Effector CD8-positive, alpha-beta T cell (primary cell): Measurements from ENCODE around the gene CCL5.

Experiments used
- DNase-seq: peaks from one replicate; lab custom pipeline; 2025; lab: John Stamatoyannopoulos, UW
- total RNA-seq, 4 experiments: gene quantifications; one replicate each; lab custom pipeline; 2026; lab: John Stamatoyannopoulos, UW

CCL5 gene
- total RNA-seq, result 317 to 2,539 (median 2,338) reads per million in 4 experiments

DNA sequence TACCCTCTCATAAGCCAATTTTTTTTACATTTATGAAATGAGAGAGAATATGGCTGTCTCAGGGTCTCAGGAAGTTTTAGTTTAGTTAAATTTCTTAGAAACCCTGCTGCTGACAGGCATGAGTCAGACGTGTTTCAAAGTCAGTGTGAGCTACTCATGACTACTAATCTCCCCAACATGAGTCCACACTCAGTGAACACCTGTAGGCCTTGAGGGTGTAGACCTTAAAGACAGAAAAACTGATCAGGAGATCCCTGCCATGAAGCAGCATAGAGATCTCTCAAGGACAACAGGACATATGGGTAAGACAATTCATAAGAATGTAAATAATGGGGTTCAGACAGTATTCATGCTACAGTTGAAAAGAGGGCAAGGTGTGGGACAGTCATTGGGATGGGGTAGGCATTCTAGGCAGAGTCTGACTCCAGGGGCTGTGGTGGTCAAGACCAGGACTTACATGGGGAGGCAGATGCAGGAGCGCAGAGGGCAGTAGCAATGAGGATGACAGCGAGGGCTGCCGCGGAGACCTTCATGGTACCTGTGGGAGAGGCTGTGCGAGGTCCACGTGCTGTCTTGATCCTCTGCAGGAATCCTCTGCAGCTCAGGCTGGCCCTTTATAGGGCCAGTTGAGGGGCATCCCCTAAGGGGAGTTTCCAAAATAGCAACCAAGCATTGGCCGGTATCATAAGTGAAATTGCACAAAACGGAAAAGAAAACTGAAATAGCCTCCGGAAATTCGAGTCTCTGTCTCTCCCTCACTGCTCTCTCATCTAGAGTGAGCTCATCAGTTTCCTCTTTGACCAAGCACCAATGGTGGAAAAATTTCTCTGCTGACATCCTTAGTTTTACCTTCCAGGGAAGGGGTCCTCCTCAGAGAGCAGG lies at the start of gene CCL5:
Gene CCL5, minus strand, starts transcription at position 588 of the 882 bp plus-strand sequence.
- peak; percentile 9 for DNase-seq

DNA sequence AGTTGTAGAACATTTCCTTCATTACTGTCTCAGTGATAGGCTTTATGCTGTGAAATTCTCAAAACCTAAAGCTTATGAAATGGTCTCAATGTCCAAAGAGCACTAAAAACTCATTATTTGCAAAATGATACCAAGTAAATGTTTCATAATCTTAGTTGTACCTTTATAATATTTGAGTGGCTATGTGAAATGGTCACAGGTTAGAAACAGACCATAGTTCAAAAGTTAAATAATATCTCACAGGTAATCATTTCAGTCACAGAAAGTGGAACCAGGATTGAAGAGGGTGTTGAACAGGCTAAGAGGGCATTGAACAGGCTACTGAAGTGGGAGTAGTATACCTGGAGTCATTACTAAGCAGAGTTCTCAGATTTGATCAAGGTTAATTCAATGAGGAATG lies 47.6 kb upstream of the CCL5 start:
- no peak for DNase-seq

DNA sequence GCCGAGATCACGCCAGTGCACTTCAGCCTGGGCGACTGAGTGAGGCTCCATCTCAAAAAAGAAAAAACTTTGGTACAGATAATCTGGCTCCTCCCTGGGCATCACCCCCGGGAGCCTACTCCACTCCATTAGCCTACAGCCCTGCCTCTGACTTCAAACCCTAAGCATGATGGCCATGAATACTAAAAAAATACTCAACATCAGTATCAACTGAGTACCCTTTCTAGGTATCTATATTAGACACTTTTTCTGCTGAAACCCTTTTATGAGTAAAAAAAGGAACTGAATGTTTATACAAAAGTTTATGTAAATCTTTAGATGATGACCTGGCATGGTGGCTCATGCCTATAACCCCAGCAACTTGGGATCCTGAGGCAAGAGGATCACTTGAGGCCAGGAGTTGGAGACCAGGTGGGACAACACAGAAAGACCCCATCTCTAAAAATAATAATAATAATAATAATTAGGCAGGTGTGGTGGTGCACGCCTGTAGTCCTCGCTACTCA lies 43.5 kb upstream of the CCL5 start:
- no peak for DNase-seq

DNA sequence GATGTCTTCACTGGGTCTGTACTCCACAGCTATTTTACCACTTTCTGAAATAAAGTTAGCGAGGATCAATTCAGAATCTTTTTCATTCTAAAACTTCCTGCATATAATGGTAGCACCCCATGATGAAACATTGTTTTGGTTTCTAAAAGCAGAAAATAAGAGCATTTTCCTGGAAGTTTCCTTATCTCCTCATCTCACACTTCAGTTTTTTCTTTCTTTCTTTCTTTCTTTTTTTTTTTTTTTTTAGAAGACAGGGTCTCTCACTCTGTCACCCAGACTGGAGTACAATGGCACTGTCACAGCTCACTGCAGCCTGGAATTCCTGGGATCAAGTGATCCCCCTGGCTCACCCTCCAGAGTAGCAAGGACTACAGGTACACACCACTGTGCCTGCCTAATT lies 40.1 kb upstream of the CCL5 start:
- DNase-seq, result no peak

DNA sequence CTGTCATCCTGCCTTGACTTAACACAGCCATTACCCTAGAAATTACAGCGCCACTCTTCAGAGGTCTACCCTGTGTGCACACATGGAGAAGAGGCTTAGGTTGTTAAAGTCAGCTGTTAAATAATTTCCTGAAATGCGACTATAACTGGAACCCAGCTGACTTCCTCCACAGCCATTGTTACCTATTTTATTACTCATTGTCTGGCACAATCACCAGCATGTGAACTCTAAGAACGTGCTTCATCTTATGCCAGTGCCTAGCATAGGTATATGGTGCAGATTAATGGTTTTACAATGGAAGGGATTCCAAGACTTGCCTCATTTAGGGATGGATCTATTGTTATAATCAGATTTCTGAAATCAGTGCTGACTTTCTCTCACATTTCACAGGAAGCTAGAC lies 38.5 kb upstream of the CCL5 start:
- no peak for DNase-seq

DNA sequence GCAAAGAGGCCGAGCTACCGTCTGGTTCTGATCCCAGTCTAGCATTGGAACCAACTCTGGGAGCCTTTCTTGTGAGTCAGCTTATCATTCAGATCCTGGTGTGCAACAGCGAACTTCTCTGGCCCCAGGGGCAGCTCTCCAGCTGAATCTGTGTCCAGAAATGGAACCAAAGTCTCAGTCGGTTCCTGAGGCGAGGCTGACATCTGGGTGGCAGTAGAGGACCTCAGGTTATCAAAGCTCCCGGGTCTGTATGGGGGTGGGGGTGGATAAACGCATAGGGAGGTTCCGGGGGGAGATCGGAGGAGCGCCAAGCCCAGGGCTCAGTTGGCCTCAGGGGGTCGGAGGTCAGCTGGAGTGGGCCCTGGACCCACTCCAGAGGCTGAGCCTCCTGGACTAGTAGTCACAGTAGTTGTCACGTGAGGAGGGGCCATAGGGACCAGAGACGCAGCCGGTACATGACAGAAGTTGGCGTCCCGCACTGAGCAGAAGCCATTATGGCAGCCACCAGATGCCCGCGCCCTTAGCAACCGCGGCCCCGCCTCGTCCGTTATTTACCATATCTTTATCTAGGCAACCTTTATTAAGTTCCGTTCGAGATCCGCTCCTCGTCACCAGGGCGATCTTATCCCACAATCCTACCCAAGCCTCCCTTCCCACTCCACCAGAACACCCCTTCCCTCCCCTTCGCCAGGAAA lies 37.5 kb upstream of the CCL5 start:
- DNase-seq, result no peak

DNA sequence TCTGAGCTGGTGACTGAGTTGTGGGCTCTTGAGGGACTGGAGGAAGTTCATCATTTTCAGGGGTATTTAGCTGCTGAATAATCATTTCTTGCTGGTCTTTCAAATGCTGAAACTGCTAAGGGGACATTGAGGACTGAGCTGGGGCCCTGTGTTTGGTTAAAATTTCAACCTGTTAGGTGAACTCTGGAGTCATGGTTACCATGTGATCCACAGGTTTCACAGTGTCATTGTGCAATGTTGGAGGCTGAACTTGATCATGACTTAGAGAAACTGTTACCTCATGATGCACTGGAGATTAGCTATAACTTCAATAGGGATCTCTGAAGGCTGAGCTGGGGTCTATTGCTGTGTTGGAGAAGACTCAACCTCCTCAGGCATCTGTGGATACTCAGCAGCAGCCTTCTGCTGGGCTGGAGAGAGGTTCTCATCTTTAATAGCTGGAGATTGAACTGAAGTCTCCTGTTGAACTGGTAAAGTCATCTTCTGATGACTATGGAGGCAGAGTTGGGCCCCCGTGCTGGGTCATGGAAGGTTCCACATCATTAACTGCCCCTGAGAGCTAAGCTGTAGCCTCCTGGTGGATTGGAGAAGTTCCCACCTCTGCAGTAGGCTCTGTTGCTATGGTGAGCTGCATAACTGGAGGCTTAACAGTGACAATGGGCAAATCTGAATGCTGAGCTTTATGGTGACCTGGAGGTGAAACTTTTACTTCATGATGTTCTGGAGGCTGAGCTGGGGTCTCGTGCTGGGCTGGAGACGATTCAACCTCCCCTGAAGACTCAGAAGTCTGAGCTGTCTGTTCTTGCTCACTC lies 35.2 kb upstream of the CCL5 start:
- DNase-seq, result no peak

DNA sequence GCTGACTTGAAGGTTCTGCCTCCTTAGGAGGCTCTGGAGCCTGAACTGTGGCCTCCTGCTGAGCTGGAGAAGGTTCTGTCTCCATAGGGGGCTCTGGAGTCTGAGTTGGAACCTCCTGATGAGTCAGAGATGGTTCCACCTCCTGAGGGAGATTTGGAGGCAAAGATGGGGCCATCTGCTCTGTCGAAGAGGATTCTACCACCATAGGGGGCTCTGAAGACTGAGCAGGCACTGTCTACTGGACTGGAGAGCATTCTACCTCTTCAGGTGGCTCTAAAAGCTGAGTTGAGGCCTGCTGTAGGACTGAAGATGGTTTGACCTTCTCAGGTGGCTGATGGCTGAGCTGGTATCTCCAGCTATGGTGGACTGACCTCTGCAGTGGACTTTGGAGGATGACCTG lies 34.2 kb upstream of the CCL5 start:
- no peak for DNase-seq

DNA sequence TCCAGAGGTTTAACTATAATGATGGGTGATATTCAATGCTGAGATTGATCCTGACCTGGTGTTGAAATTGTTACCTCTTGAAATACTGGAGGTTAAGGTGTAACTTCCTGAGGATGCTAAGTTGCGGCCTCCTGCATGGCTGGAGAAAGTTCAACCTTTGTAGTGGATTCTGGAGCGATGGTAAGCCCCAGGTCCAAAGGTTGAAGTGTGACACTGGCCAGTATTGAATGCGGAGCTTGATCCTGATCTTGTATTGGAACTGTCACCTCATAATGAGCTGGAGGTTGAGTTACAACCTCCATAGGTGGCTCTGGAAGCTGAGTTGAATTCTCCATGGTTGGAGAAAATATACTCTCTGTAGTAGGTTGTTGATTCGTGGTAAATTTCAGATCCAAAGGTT lies 33.4 kb upstream of the CCL5 start:
- no peak for DNase-seq

DNA sequence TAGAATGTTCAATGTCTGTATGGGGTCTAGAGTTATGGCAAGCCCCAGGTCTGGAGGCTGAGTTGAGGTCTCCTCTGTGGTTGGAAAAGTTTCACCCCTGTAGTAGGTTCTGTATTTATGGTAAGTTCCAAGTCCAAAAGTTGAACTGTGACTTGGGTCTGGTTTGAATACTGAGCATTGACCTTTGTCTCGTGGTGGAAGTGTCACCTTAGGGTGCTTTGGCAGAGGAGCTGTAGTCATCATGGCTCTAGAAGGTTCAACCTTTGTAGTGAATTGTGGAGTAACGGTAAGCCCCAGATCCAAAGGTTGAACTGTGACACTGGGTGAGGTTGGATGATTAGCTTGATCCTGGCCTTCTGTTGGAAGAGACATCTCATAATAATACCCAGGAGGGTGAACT lies 32.8 kb upstream of the CCL5 start:
- no peak for DNase-seq

DNA sequence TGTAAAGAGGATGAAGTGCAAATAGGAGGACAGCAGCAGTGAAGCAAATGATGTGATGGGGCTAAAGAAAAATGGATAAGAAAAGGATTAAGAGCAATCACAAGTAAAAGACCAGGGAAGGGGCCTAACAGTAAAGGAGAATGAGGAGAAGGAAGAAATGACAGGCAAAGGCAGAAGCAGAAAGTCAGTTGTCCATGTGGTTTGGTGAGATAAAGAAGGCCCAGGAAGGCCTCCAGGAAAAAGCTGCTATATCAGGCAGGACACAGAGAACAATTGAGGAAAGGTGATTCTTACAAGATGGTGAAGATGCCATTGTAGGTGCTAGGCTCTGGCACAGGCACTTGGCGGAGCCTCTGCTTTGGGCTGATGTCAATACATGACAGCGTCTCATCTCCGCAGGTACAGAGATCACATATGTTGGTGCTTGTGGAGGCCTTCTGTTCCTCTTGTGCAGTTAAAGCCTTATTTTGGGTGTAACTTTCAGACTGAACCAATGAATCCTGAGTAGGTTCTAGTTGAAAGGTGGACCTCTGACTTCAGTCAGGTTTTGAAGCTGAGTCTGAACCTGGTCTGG lies 32.3 kb upstream of the CCL5 start:
- DNase-seq, result no peak

DNA sequence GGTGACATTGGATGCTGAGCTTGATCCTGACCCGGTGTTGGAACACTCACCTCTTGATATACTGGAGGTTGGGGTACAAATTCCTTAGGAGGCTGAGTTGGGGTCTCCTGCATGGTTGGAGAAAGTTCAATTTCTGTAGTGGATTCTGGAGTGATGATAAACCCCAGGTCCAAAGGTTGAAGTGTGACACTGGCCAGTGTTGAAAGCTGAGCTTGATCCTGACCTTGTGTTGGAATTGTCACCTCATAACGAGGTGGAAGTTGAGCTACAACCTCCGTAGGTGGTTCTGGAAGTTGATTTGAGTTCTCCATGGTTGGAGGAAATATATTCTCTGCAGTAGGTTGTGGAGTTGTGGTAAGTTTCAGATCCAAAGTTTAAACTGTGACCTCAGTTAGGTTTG lies 29.2 kb upstream of the CCL5 start:
- no peak for DNase-seq

DNA sequence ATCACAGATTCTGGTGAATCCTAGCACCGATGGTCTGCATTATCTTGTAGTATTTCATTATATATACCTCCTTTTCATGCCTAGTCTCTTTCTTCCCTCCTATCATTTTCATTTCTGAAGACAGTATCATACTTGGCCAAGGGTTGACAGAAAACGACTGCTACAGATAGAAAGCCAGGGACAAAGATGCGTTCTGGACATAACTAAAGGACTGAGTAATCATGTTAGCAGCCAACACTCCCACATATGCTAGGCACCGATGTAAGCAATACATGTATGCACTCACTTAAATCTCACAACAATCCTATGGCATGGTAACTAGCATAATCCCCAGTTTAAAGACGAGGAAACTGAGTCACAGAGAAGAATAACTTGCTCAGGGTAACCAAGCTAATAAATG lies 27.5 kb upstream of the CCL5 start:
- no peak for DNase-seq

DNA sequence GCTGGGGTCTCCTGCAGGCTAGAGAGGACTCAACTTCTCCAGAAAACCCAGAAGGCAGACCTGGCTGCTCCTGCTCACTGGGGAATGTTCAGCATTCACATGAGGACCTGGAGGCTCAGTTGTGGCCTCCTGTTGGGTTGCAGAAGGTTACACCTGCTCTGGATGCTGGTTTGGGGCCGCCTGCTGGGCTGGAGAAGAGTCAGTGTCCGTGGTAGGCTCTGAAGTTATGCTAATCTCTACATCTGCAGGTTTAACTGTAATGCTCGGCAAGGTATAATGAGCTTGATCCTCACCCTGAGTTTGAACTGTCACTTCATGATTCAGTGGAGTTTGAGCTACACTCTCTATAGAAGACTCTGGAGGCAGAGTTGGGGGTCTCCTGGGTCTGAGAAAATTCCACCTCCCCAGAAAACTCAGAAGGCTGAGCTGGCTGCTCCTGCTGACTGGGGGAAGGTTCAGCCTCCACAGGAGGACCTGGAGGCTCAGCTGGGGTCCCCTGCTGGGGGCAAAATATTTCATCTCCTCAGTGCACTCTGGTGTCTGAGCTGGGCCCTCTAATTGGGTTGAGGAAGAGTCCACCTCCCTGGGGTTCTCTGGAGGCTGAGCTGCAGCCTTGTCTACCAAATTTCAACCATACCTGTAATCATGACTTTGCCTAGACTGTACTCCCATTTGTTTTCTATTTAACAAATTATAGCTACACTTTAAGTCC lies 26.9 kb upstream of the CCL5 start:
- no peak for DNase-seq

DNA sequence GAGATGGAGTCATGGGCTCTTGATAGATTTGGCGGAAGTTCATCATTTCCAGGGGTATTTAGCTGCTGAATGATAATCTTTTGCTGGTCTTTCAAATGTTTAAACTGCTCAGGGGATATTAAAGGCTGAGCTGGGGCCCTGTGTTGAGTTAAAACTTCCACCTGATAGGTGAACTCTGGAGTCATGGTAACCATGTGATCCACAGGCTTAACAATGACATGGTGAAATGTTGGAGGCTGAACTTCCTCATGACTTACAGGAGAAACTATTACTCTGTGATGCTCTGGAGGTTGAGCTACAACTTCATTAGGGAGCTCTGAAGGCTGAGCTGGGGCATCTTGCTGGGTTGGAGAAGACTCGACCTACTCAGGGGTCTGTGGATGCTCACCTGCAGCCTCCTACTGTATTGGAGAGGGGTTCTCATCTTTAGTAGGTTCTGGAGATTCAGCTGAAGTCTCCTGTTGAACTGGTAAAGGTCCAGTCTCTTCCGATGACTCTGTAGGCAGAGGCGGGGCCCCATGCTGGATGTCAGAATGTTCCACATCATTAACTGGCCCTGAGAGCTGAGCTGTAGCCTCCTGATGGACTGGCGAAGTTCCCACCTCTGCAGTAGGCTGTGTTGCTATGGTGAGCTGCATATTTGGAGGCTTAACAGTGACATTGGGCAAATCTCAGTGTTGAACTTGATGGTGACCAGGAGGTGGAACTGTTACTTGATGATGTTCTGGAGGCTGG lies 26.2 kb upstream of the CCL5 start:
- no peak for DNase-seq

DNA sequence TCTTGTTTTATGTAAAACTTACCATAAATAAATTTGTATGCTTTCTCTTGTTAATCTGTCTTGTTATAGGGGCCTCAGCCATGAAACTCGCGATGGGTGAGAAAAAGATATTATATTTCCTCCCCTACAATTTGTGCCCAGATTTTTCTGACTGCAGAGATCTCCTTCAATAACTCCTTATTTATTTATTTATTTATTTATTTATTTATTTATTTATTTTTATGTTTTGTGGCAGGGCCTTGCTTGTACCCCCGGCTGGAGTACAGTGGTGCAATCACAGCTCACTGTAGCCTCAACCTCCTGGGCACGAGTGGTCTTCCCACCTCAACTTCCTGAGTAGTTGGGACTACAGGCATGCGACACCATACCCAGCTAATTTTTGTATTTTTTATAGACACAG lies 23.3 kb upstream of the CCL5 start:
- no peak for DNase-seq

DNA sequence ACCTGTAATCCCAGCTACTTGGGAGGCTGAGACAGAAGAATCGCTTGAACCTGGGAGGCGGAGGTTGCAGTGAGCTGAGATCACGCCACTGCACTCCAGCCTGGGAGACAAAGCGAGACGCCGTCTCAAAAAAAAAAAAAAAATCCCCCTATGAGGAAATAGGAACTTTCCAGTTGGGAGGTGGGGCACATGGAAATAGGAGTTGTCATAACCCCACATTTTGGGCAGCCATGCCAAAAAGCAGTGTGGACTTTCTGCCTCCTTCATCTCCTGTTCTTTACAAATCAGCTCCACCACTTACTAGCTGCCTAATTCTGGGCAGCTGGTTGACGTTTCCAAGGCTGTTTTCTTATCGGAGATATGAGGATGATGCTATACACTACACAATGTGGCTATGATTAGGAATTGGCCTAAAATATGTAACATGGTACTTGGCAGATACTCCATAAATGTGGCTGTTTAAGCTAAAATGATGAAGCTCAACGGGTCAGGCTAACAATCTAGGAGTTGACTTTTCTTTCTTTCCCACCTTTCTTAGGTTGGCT lies 21.5 kb upstream of the CCL5 start:
- DNase-seq, result no peak

DNA sequence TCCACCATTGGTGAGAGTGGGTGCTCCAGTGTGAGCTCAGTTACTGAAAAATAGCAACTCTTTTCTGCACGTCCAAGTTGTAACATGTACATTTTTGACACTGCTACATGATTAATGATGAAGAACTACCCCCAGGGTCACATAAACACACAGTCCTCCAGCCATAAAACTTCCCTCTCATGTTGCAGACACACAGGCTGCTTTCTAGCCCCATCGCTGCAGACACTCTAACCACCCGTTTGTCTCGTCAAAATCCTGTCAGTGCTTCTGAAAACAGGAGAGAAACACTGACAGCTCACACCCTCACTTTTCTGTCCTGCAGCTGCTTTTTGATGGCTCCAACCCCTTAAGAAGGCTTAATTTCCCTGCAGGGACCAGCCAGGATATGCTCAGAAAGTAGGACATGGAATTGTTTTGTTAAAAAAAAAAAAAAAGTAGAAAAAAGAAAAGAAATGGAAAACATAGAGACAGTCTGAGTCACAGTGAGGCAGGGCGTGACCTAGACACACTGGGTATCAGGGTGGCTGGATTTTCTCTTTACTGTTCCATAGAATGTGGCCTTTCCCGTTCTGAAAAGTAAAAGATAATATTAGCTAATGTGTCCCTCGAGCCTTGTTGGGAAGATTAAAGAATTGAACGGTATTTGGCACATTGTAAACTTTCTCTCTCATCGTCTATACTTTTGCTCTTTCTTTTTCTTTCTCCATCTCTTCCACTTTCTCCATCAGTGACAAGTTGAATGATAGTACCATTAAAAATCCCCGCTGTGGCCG lies 20.7 kb upstream of the CCL5 start:
- DNase-seq, result no peak

DNA sequence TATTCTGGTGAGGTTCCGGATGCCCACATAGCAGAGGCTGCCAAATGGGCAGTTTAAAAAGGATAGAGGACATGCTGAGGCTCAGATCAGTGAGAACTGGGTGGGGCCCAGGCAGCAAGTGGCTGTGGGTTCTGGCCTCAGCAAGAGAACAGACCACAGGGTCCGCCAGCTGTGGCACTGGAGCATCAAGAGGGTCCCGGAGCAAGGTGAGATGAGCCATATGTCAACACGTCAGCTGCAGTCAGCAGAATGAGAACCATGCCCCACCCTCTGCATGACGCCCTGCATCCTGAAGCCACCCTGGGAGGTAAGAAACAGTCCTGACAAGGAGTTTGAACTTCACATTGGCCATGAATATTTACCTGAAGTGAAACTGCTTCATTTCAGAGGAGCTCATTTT lies 20.1 kb upstream of the CCL5 start:
- DNase-seq, result no peak
